GM13977 (cell line): ENCODE measurements around the gene MYO19.
"Not testable (repeated sequence)": the region's sequence is repeated elsewhere in the genome, so short reads cannot be mapped to it uniquely, and the experiment has no call there.

ENCODE experiments used
- DNase-seq: peaks from one replicate; pipeline ENCODE4 v3.0.0; 2012; ENCODE audit warnings: low spot score
- in situ Hi-C: fragments of 300-500 bp; cut with MboI; formaldehyde crosslinking; loops from one replicate; pipeline ENCODE4 v1.12.0; 2022; ENCODE audit warnings: low sequenced_read_pairs, low pct_unique_long_range_greater_than_20kb, mixed read lengths, inconsistent platforms; ENCODE audit not compliant: unreplicated experiment
- TF ChIP-seq, protein P1 (sequence below): IDR thresholded peaks from 2 replicates; pipeline ENCODE4 v1.5.1; 2012; ENCODE audit warnings: mild to moderate bottlenecking, control low read depth; ENCODE audit not compliant: insufficient read depth; ENCODE audit errors: extremely low read depth, missing control alignments

The MYO19 gene

DNA sequence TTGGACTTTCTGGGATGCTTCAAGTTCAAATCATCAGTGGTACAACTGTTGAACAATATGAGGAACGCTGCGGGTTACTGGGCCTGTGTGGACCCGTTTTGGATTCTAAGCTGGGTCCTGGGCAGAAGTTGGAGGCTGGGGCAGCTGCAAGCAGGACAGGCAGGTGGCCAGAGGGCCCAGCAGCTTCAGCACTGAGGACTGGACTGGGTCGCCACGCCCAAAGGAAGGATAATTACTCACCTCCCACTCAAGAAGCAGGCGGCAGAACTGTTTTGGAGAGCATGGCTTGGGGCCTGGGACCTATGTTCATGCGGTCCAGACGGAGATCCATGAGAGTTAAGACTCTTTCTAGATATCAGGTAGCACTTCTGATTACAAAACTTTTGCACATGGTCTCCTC is 49.6 kb downstream of the MYO19 start:
- TF ChIP-seq, protein P1, sequence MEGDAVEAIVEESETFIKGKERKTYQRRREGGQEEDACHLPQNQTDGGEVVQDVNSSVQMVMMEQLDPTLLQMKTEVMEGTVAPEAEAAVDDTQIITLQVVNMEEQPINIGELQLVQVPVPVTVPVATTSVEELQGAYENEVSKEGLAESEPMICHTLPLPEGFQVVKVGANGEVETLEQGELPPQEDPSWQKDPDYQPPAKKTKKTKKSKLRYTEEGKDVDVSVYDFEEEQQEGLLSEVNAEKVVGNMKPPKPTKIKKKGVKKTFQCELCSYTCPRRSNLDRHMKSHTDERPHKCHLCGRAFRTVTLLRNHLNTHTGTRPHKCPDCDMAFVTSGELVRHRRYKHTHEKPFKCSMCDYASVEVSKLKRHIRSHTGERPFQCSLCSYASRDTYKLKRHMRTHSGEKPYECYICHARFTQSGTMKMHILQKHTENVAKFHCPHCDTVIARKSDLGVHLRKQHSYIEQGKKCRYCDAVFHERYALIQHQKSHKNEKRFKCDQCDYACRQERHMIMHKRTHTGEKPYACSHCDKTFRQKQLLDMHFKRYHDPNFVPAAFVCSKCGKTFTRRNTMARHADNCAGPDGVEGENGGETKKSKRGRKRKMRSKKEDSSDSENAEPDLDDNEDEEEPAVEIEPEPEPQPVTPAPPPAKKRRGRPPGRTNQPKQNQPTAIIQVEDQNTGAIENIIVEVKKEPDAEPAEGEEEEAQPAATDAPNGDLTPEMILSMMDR = no peak
- no peak for DNase-seq
- in situ Hi-C loops = no loop called here

DNA sequence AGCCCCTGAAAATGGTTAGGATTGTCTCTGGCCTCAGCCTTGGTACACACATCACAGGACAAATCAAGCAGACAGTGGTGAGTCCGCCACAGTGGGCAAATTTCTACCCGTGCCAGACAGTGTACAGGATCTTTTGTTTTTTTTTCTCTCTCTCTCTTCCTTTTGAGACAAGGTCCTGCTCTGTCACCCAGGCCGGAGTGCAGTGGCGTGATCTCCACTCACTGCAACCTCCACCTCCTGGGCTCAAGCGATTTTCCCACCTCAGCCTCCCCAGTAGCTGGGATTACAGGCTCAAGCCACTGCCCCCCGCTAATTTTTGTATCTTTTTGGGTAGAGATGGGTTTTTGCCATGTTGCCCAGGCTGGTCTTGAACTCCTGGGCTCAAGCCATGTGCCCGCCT is 50.6 kb downstream of the MYO19 start:
- DNase-seq, in situ Hi-C loops: not testable (repeated sequence)

DNA sequence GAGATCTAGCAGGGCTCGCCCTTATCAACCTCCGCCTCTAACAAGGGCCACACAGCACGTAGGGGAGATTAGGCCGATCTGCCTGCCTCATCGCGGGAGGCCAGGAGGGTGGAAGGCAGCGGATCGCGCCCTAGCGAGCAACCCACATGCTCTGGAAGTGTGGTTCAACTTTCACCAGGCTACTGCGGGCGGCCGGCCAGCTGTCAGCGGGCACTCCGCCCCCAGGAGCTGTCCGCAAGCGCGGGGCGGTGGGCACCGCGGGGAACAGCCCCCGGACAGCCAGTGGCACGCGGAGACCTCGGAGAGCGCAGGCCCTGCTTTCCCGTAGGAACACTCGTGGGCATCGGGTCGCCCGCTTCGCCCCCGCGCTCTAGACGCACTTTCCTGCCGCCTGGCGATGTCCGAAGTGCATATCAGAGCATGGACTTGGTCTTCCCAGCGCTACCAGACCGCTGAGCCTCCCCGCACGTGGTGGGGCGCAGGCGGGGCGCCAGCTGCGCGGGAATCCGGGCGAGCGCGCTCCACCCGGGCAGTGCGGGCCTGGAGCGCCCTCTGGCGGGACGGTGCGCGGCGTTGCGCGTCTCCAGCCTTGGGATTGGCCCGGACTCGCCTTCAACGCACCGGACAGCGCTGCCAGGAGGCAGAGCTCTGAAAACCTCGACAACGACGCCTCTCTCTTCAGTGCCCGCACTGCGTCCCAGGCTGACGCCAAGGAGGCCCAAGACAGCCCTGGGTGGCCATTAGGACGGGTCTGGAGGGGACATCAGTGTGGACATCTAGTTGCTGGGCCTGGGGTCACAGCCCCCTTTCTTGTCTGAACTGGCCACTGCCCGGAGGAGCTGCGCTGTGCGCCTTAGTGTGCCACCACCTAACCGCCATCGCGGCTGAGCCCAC is 51.8 kb downstream of the MYO19 start:
- peak; percentile 95 for DNase-seq
- TF ChIP-seq, protein P1 = peak; percentile 98
- in situ Hi-C loops = no loop called here

DNA sequence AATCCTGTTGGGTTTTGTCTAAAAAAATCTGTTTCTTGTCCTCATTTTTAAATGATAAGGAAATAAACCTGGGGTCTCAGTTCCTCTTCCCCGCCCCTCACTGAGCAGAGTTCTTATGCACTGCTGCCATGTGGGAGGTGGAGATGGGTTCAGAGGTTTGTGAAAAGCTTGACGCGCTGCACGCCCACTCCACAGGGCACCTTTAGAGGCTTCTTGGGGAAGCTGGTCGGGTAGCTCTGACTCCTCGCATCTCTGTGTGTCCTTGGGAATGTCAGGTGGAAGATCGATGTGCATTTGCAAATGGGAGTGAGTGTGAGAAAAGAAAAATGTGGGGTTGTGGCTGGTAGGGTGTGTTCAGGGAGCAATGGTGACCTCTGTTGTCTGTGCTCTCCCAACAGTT is 52.8 kb downstream of the MYO19 start:
- TF ChIP-seq, protein P1 = no peak
- in situ Hi-C loops = no loop called here
- no peak for DNase-seq

DNA sequence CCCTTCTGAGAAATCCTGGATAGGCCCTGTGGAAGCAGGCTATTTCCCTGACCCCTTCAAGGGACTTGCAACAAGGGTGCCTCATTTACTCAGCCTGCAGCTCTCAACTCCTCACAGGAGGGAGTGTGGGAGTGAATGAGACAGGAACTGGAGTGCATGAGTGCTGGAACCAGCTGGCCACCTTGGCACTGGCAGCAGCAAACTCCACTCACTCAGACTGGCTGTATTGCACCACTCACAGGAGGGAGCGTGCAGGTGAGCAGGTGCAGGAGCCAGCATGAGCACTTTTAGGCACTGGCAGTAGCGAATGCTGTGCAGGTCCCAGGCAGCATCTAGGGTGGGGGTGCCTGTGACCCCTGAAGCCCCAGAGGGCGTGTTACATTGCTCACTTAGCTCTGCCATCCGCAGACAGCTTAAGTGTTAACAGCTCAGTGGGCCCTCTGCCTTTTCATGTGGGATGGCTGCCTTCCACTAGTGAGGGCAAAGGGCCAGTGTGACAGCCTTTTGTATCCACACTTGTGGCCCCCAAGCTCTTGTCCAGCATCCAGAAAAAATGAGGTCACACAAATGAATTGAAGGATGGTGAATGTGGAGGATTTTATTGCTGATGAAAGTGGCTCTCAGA is 59.2 kb downstream of the MYO19 start:
- in situ Hi-C loops = no loop called here
- TF ChIP-seq, protein P1 = no peak
- no peak for DNase-seq

DNA sequence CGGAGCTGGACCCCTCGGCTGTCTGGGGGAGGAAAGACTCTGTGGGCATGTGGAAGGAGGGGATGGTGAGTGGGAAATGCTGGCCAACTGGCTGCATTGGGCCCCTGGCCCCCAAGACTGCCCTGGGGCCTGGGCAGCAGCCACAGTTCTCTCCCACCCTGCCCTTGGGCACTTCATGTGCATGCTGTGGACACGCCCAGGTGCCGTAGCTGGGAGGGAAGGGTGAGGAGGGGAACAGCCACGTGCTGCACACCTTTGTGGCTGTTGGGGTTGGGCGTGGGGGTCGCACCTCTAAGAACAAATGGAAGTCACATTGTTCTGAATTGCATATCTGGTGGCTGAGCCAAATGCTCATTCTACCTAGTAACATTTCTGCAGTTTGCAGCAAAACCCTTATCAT is 60.1 kb downstream of the MYO19 start:
- TF ChIP-seq, protein P1 = no peak
- in situ Hi-C loops = no loop called here

DNA sequence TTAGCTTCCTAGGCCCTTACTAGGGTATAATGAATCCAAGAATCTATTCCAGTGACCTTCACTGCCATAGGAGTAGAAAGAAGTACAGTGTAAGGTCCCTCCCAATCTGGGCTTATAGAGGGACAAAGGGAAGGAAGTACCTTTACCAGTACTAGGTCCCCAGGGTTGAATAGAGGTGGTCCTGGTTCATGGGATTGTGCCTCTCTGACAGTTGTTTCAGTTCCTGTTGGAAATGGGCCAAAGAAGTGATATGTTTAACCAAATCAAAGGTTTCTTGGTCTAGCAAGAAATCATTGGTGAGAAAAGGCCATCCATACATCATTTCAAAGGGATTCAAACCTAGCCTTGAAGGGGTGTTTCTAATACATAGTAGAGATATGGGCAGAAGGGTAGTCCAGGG is 64.2 kb downstream of the MYO19 start:
- in situ Hi-C loops = no loop called here
- TF ChIP-seq, protein P1 = no peak
- no peak for DNase-seq

More for the DNA sequence above, 60.1 kb downstream of the MYO19 start:
- no peak for DNase-seq
